Stimulated activated CD8-positive, alpha-beta memory T cell treated with anti-CD3 and anti-CD28 coated beads, Interleukin-12 subunit alpha, Interleukin-12 subunit beta, amount 100 ng/mL, for 24 hours (primary cell): ENCODE measurements around the gene TNFRSF21.
"Not testable (repeated sequence)": the region's sequence is repeated elsewhere in the genome, so short reads cannot be mapped to it uniquely, and the experiment has no call there.

ENCODE experiments used
- DNase-seq: peaks from one replicate; pipeline ENCODE4 v3.0.0-alpha.2; 2020; ENCODE audit errors: extremely low read depth

The TNFRSF21 gene

DNA sequence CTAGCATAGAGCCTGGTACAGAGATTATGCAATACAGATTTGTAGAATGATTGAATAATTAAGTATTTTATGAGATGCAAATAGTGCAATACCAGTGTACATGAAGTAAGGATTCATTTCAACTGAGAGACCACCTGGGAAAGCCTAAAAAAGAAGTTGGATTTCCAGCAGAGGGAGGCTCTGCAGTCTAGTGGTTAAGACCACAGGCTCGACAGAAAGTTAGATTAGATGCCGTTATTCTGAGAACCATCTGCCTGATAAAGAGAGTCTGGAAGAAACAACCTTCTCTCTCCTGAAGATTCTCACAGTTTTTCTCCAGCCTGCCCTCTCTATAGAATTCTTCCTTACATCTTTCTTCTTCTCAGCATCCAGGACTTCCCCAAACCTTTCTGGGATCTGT lies 13.6 kb upstream of the TNFRSF21 start:
- no peak for DNase-seq

GRCh38 chr6:47321577-47321976 lies 11.9 kb upstream of the TNFRSF21 start:
- no peak for DNase-seq

DNA sequence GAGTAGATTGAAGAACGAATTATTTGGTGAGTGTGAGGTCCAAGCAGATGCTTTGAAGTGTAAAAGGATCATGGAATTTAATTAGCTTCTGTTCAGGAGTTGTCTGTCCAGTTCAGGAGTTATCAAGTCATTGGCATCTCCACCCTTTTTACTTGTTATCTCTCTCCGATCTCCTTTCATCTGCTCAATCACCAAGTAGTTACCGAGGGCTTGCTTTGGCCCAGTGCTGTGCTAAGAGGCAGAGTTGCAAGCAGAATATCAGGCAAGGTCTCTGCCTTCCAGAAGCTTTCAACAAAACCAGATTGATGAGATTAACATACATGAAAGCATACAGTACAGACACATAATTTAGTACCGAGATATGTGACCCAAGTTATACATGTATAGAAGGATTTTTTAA lies 10.2 kb upstream of the TNFRSF21 start:
- no peak for DNase-seq

DNA sequence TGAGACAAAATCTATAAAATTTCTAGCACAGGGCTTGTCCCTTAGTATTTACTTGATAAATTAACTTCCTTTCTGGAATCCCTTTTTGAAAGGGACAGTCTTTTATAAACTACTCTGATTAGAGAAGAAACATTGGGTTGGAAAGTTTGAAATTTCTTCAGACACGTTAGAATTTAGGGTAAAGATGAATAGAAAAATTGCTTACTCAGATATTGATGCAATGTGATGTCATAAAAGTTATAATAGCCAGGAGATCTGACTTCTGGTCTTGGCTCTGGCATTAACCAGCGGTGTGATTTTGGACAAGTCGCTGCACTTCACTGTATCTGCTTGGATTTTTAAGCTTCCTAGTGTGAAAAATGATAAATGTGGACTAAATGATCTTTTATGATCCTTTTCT lies 9.7 kb upstream of the TNFRSF21 start:
- DNase-seq: no peak

DNA sequence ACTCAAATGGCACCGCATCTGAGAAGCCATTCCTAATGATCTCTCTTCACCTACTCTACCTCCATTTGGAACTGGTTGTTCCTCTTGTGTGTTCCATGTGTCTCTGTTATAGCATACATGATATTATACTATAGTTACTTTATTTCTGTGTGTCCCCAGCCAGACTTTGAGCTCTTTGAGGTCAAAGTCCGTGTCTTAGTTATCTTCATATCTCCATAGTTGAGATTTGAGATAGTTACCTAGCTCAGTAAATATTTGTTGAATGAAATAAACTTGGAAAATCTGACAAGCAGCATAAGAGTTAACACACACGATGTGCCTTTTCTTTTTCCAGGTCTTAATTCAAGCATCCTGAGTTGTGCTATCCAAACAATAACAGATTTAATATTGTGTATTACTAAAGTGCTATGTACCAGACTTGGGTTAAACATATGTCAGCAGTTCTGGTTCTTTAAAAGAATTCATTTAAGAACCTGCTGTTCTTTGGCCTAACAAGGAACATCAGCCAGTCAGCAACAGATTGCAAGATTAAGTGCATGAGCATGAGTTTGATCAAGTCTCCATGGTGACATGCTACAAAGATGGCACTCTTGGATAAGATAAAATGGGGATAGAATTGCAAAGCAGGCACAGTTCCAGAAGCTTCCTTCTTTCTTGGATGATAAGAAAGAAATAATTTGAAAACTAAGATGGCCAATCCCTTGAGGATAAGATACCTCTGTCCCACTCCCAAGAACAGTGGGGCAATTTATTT lies 8.7 kb upstream of the TNFRSF21 start:
- no peak for DNase-seq

DNA sequence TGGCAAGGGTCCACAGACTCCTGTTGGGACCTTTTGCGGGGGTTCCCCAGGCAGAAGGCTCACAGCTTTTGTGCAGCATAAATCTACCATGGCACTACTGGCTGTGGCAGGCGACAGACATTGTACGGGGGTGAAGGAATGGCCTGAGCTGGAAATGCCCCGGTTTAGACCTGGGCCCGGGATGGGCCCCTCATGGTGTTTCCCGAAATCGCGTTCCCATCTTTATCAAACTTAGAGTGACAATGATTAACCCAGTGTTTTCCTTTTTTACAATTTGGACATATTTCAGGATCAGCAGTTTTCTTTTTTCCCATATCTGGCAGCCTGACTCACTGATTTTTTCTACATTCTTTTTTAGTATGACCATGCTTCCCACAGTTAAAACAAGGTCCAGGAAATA lies 5.5 kb upstream of the TNFRSF21 start:
- DNase-seq: not testable (repeated sequence)

DNA sequence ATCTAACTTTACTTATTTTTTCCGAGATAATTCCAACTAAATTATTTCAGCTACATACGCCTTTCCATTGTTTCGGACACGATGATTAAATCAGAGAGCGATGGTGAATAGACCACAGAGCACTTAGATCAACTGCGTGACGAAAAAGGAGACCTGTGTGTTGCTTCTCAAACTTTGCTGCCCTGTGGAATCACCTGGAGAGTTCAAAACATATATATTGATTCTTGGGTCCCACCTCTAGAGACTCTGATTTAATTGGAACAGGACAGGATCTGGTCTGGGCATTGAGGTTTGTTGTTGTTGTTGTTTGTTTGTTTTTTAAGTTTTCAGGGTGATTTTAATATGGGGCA lies 401 bp upstream of the TNFRSF21 start:
- no peak for DNase-seq

GRCh38 chr6:47308552-47309290 lies 984 bp downstream of the TNFRSF21 start:
- no peak for DNase-seq

DNA sequence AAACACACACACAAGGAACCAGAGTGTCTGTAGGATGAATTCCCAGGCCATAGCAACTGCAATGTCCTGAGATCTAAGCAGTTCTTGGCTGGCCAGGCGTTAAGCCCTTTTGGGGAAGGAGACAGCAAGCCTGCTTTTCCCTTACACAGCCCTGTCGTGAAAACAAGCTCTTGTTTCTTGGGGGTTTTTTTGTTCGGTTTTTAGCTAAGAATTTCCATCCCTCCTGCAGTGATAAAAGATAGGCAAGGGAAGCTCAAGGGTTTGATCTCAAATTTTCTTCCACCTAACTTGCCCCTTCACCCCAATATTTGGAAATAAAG lies 1.5 kb downstream of the TNFRSF21 start:
- no peak for DNase-seq

- DNase-seq: no peak
Measured at GRCh38 chr6:47307362-47308197, 2.1 kb downstream of the TNFRSF21 start.

DNA sequence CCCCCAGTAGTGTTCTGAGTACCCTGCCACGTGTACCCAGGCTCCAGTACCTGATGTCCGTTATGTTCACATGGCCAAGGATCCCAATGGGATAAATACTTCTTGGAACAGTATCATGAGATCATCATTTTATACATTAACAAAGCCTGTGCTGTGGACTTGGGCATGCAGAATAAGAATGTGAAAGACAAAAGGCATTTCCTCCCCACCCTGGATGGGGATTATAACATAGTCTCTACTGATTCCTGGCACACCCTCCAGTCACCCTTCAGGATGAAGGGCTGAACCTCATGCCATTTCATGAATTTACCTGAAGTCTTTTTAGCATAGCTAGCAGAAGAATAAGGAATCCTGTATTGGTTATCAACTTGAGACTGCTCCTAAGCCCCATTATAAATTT lies 2.8 kb downstream of the TNFRSF21 start:
- DNase-seq: no peak

DNA sequence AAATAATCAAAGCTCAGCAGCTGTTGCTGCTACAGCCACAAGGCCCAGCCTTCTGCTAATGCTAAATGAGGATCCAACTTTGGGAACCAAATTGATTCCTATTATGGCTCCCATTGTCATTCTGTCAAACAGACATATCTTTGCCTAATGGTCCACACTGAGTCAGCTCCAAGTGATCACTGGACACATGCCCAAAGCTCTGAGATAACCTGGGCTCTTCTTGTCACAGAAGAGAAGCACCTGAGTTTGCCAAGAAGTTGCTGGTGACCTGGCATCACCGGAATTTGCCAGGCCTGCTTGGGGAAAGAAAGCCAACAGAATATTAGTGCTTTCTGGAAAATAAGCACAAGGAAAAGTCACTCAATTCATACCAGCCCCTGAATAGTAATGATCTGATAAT lies 5.8 kb downstream of the TNFRSF21 start:
- no peak for DNase-seq

DNA sequence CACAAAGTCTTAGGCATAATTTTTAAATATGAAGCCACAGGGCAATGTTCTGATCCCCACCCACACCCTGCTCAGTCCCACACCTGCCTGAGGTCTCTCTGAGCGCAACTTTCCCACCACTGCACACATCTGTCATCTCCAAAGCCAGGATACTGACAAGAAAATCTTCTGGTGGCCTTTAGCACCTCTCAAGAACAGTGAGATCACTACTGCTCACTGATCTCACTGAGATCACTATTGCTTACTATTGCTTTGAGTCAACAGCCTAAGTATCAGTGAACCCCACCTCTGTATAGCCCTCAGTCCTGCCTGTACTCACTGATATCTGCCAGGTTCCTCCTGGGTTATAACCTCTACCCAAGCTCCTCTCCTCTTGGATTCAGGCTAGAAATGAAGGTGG lies 6.4 kb downstream of the TNFRSF21 start:
- DNase-seq: no peak

DNA sequence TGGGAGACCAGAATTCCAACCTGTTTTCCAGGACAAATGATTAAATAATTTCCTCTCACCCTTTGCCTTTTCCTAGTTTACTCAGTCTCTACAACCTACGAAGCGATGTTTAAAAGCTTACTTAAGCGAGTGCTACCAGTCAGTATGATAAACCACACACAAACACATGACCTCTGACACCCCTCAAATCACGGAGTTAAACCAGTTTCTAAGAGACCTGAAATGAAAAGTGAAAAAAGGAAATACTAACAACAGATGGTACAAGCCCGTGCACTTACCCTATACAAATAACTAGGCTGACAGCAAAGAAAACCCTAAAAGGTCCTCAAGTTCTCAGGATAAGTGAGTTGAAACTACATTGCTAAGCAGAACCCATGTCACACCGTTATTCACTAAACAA lies 7.7 kb downstream of the TNFRSF21 start:
- no peak for DNase-seq

DNA sequence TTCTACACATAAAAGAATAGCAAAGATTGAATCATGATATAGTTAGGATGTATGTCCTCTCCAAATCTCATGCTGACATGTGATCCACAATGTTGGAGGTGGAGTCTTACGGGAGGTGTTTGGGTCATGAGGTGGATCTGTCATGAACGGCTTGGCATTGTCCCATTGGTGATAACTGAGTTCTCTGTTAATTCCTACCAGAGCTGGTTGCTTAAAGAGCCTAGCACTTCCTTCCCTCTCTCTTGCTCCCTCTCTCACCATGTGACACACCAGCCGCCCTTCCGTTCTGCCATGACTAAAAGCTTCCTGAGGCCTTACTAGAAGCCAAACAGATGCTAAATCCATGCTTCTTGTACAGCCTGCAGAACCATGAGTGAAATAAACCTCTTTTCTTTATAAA lies 8.3 kb downstream of the TNFRSF21 start:
- DNase-seq: no peak

GRCh38 chr6:47300417-47300816 lies 9.3 kb downstream of the TNFRSF21 start:
- no peak for DNase-seq

GRCh38 chr6:47299965-47300364 lies 9.7 kb downstream of the TNFRSF21 start:
- DNase-seq: no peak

DNA sequence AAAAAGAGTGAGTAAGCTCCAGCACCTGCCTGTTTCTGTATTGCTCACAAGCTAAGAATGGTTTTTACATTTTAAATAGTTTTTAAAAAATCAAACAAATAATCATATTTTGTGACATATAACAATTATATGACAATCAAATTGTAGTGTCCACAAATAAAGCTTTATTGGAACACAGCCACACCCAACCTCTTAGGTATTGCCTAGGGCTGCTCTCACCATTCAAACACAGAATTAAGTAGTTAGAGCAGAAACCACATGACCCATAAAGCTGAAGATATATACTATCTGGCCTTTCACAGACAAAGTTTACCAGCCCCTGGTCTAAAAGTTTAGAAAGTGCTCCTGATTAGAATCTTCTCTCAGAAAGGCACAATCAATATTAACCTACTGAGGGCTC lies 11.2 kb downstream of the TNFRSF21 start:
- no peak for DNase-seq

GRCh38 chr6:47294990-47295389 lies 14.7 kb downstream of the TNFRSF21 start:
- no peak for DNase-seq

DNA sequence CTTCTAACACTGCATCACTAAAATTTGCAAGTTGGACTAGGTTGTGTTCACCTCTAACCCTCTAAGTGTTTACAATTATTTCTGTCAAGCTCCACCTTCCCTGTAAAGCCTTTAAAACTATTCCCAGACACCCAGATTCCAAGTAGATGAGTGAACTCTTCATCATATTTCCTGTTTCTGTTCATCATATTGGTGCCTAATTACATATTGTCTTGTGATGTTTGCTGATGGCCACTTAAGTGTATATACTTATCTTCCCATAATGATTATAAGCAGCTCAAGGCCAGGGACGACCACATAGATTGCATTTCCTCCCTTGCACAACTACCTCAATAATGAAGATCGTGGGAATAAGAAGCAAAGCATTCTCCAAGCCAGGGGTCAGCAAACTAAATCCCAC lies 16.8 kb downstream of the TNFRSF21 start:
- DNase-seq: no peak

DNA sequence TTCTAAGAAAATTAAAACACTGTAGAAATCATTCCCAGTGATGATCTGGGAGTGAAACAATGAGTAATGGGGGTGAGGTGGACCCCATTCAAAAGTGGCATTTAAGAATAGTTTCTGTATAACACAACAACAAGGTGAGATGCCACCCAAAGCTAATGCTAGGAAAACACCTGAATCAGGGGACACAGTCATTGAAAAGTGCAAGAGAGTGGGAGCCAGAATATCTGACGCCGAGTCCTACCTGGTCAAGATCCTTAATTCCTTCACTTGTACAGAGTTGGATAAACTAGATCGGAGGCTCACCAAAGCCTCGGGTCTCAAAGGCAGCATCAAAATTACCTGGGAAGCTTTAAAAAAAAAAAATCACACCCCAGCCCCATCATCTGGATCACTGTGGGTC lies 17.7 kb downstream of the TNFRSF21 start:
- DNase-seq: no peak

GRCh38 chr6:47290124-47290834 lies 19.4 kb downstream of the TNFRSF21 start:
- DNase-seq: no peak
